ENCODE results near the gene CEP131.
"Not testable (repeated sequence)": the region's sequence is repeated elsewhere in the genome, so short reads cannot be mapped to it uniquely, and the experiment has no call there.

CEP131 gene

GRCh38 chr17:81228420-81228819 is 5.7 kb upstream of the CEP131 start:
- no peak for DNase-seq (ENCODE audit: low read depth in 2 of 2, low spot score in 1 of 2)

DNA sequence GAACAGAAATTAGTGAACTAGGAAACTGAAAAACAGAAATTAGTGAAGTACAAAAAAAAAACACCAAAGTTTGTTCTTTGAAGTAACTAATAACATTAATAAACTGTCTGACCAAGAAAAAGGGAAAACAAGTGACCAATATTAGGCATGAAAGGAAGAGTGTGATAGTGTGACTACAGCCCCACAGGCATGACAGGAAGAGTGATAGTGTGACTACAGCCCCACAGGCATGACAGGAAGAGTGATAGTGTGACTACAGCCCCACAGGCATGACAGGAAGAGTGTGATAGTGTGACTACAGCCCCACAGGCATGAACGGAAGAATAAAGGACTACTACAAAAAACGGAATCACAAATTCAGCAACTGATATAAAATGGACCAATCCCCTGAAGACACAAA is 4.9 kb upstream of the CEP131 start:
- not testable (repeated sequence) for DNase-seq (ENCODE audit: low read depth in 2 of 2, low spot score in 1 of 2)

DNA sequence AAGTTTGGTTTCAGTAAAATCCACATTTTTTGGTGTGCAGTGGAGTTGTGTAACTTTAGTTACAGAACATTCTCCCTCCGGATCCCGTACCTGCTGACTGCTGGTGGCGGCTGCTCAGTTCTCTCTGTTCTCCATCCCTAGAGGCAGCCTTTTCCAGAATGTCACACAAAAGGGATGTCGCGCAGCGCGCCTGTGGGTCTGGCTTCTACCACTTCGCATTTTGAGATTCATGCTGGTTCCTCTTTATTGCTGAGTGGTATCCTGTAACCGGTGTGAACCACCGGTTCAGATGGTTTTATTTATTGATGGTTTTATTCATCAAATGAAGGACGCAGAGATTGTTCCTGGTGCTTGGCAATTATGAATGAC is 981 bp upstream of the CEP131 start:
- DNase-seq (ENCODE audit: low read depth in 2 of 2, low spot score in 1 of 2) = no peak

- DNase-seq (ENCODE audit: low read depth in 2 of 2, low spot score in 1 of 2) = no peak
Observed at GRCh38 chr17:81222620-81222905, 202 bp downstream of the CEP131 start.

DNA sequence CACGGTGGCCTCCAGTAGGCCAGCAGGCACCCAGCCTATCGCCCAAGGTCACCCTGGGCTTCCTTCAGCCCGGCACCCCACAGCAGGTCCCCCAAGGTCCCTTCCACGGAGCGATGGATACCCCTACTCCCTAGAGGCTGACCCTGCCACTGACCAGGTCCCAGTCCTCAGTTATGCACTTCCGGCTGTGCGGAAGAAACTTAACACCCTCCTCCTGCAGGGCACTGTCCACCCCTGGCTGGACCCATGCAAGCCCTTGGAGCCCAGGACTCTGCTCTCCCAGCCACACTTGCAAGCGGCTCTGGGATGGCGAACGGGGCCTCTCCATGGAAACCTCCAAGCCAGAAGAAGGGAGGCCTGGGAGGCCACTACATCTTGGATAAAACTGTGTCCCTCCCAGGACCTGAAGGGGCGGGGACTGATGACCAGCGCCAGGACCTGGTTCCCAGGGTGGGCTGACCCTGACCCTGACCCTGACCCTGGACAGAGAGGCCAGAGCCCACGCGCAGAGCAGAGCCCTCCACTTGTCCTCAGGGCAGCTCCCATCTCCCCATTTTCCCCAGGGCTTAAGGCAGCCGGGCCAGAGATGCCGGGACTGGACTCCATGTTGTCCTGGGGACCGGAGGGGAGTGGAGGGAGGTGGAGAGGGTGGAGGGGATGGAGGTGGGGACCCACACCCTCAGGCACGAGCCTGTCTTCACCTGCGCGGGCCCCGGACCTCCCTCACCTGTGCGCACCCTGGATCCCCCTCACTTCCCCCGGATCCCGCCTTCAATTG is 734 bp downstream of the CEP131 start:
- no peak for DNase-seq (ENCODE audit: low read depth in 2 of 2, low spot score in 1 of 2)

GRCh38 chr17:81221371-81221841 is 1.4 kb downstream of the CEP131 start:
- DNase-seq (ENCODE audit: low read depth in 2 of 2, low spot score in 1 of 2) = no peak

DNA sequence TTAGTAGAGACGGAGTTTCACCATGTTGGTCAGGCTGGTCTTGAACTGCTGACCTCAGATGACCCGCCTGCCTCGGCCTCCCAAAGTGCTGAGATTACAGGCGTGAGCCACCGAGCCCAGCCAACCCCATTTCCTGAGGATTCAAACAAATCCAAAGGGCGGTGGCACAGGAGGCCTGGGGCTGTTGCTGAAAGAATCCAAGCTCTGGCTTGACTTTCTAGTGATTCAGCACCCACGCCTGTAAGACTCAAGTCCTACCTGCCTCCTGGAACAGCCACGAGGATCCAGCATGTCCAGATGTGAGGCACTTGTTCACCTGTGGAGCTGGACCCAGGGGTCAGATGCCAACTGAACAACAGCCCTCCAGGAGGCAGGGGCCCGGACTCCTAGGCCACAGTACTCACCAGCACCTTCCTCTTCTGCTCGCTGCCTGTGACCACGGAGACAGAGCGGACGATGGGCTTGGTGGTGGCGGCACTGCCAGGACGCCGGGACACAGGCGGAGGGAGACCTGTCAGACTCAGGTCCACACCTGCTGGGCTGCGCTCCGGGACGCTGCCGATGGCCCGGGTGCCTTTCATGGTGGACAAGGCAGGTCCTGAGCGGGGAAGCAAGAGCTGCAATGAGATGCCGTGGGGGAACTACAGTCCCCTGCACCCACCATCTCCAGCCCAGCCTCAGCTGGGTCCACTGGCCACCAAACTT is 3.1 kb downstream of the CEP131 start:
- no peak for DNase-seq (ENCODE audit: low read depth in 2 of 2, low spot score in 1 of 2)

DNA sequence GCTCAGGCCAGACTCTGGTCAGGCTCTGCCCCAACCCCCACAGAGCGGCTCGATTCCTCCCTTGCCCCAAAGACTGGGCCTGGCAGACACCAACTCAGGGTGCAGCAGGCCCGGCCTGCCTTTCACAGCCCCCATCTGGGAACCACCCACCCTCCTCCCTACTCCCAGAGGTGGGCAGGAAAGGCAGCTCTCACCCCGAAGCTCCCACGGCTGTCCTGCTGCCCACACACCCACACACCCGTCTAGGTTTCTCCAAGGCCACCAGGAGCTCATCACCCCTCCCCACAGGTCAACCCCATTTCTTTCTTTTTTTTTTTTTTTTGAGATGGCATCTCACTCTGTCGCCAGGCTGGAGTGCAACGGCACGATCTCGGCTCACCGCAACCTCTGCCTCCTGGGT is 3.8 kb downstream of the CEP131 start:
- no peak for DNase-seq (ENCODE audit: low read depth in 2 of 2, low spot score in 1 of 2)

- DNase-seq (ENCODE audit: low read depth in 2 of 2, low spot score in 1 of 2) = no peak
Observed at GRCh38 chr17:81218459-81218858, 4.3 kb downstream of the CEP131 start.

GRCh38 chr17:81217491-81217890 is 5.3 kb downstream of the CEP131 start:
- no peak for DNase-seq (ENCODE audit: low read depth in 2 of 2, low spot score in 1 of 2)

- DNase-seq (ENCODE audit: low read depth in 2 of 2, low spot score in 1 of 2) = no peak
Observed at GRCh38 chr17:81213978-81214377, 8.8 kb downstream of the CEP131 start.

DNA sequence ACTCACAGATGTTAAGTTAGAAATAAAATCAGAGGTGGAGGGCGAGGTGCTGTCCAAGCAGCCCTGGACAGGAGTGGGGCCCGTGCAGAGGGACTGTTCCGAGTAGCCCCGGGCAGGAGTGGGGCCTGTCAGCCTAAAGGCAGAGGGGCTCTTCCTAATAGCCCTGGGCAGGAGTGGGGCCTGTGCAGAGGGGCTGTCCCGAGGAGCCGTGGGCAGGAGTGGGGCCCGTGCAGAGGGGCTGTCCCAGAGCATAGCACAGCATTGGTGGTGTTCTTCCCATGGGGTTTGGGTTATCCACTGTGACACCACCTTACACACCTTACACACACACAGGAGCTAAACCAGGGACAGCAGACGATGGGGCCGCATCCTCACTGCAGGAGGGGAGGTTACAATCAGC is 10.4 kb downstream of the CEP131 start:
- no peak for DNase-seq (ENCODE audit: low read depth in 2 of 2, low spot score in 1 of 2)

- DNase-seq (ENCODE audit: low read depth in 2 of 2, low spot score in 1 of 2) = no peak
Observed at GRCh38 chr17:81210868-81211267, 11.9 kb downstream of the CEP131 start.

DNA sequence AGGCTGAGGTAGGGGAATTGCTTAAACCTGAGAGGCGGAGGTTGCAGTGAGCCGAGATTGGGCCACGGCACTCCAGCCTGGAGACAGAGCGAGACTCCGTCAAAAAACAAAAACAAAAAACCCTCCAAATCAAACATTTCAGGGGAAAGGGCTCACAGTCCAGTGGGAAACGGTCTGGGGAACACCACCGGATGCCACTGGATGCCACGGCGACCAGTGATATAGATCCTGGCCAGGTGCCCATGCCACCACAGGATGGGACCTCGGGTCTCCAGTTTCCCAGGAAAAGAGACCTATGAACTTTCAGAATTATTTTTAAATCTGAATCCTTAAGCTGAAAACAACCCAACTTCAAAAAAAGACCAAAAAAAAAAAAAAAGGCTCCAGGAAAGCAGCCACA is 12.3 kb downstream of the CEP131 start:
- no peak for DNase-seq (ENCODE audit: low read depth in 2 of 2, low spot score in 1 of 2)

GRCh38 chr17:81209141-81209540 is 13.6 kb downstream of the CEP131 start:
- DNase-seq (ENCODE audit: low read depth in 2 of 2, low spot score in 1 of 2) = no peak

GRCh38 chr17:81208651-81209050 is 14.1 kb downstream of the CEP131 start:
- no peak for DNase-seq (ENCODE audit: low read depth in 2 of 2, low spot score in 1 of 2)

- no peak for DNase-seq (ENCODE audit: low read depth in 2 of 2, low spot score in 1 of 2)
Observed at GRCh38 chr17:81207610-81208581, 14.9 kb downstream of the CEP131 start.

- no peak for DNase-seq (ENCODE audit: low read depth in 2 of 2, low spot score in 1 of 2)
Observed at GRCh38 chr17:81206657-81207056, 16.1 kb downstream of the CEP131 start.

DNA sequence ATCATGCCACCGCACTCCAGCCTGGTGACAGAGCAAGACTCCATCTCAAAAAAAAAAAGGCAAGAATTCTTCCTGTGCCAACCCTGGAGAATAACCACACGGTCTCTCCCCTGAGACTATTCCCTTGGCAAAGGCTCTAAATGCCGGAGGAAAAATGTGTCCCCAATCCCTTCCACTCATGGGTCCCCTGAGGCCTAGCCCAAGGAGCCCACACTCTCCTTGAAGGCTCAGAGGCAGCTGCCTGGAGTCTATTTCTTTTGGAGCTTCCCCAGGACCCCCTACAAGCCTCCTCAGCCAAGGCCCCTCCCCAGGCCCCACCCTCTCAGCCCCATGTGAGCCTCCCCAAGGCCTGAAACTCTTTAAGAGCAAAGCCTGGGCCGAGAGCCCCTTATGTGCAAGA is 16.6 kb downstream of the CEP131 start:
- no peak for DNase-seq (ENCODE audit: low read depth in 2 of 2, low spot score in 1 of 2)

GRCh38 chr17:81204578-81204977 is 18.2 kb downstream of the CEP131 start:
- DNase-seq (ENCODE audit: low read depth in 2 of 2, low spot score in 1 of 2) = no peak

DNA sequence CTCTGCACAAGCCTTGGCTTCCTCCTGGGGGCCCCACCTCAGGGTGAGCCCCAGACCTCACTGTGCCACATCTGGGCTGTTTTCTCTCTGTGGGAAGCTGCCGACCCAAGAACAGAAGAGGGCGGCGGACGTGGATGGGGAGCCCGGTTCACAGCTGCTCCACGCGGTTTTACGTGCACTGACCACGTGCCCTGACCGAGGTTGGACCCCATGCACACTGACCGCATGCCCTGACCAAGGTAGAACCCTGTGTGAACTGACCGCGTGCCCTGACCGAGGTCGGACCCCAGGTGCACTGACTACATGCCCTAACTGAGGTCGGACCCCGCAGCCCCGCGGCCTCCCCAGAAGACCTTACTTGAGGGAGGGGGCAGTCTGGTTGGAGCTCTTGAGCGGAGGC is 19.6 kb downstream of the CEP131 start:
- DNase-seq (ENCODE audit: low read depth in 2 of 2, low spot score in 1 of 2) = no peak

GRCh38 chr17:81202318-81202717 is 20.4 kb downstream of the CEP131 start:
- DNase-seq (ENCODE audit: low read depth in 2 of 2, low spot score in 1 of 2) = no peak
